Stromal cell of bone marrow (primary cell): Measurements from ENCODE around the gene AFDN.
A peak's percentile ranks its signal among the peaks of the same experiment; 100 is the strongest.

Experiments
- DNase-seq: peaks from one replicate; pipeline ENCODE4 v3.0.0-alpha.2; 2012; ENCODE audit warnings: low read depth

AFDN gene

GRCh38 chr6:167979436-167980139 is 152.9 kb downstream of the AFDN start:
- DNase-seq, result no peak

- DNase-seq, result no peak
Measured at GRCh38 chr6:167980911-167981580, 154.3 kb downstream of the AFDN start.

- DNase-seq, result no peak
Measured at GRCh38 chr6:167981916-167982462, 155.3 kb downstream of the AFDN start.

GRCh38 chr6:167984144-167984719 is 157.5 kb downstream of the AFDN start:
- no peak for DNase-seq

- no peak for DNase-seq
Measured at GRCh38 chr6:167984876-167985604, 158.3 kb downstream of the AFDN start.

GRCh38 chr6:167985911-167986595 is 159.3 kb downstream of the AFDN start:
- DNase-seq, result no peak

GRCh38 chr6:167987396-167988153 is 160.9 kb downstream of the AFDN start:
- peak; percentile 36 for DNase-seq

- no peak for DNase-seq
Measured at GRCh38 chr6:167988154-167988495, 161.4 kb downstream of the AFDN start.

- DNase-seq, result no peak
Measured at GRCh38 chr6:167988945-167989841, 162.5 kb downstream of the AFDN start.

- DNase-seq, result no peak
Measured at GRCh38 chr6:167990016-167990945, 163.6 kb downstream of the AFDN start.

- peak; percentile 48 for DNase-seq
Measured at GRCh38 chr6:167993169-167993568, 166.5 kb downstream of the AFDN start.

- no peak for DNase-seq
Measured at GRCh38 chr6:167993831-167994230, 167.1 kb downstream of the AFDN start.

GRCh38 chr6:167995302-167995701 is 168.6 kb downstream of the AFDN start:
- DNase-seq, result no peak

GRCh38 chr6:167995731-167996151 is 169.0 kb downstream of the AFDN start:
- no peak for DNase-seq

GRCh38 chr6:167996424-167997199 is 169.9 kb downstream of the AFDN start:
- DNase-seq, result no peak

- DNase-seq, result no peak
Measured at GRCh38 chr6:167997642-167998041, 170.9 kb downstream of the AFDN start, which contains the start of gene KIF25. Gene KIF25 (plus strand): TSS chr6:167997671. CDS start chr6:168029586, 31,915 bp downstream.

GRCh38 chr6:167998215-167998614 is 171.5 kb downstream of the AFDN start:
- peak; percentile 44 for DNase-seq
